ENCODE data around the gene GKN2.

GKN2 gene

DNA sequence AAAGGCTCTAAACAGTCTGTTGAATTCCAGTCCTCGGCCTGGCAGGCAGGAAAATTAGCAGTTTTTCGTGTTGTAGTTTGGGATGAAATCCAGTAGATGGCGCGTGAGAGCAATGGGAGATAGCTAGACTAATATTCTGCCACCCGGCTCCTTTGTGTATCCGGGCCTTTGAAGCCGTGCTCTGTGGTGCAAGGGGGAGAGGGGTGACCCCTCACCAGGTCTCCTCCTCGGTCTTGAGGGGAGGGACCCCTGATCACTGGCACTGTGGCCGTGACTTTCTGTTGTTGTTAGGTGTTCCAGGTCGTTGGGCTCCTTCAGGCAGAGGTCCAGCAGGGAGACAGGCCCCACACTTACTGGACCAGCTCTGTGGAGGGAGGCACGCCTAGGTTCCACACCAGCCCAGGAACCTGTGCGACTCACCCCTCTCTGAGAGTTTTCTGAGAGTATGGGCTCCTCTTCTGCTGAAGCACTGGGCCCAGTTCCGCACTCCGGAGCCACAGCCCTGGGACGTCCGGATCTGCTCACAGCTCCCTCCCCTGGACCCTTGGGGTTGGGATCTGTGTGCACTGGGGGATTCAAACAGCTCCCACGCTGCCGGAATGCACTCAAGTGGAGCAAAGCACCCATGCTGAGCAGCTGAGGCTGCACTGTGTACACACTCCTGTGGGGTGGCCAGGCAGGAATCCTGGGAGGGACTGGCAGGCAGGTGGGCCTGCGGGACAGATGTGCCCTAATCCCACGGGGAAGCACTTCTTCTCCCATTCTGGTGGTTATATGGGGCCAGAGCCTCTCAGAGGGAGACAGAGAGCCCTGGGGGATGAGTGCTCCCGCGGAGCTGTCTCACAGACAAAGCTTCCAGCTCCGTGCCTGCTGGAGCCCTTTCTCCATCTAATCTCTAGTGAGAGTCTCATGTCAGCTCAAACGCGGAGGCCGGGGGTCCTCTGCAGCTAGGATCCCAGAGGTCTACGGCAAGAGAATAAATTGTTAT, 8.8 kb downstream of the GKN2 start:
- peaks cover 26% of the 10 kb centered on the region for H3K27me3 Mint-ChIP-seq
- no peak overlapping the region for H3K4me3 Mint-ChIP-seq
- DNase-seq (ENCODE audit: low spot score in 2 of 2) (peak; percentile 64 to 65), ATAC-seq (ENCODE audit: low read depth) (peak; percentile 57)
- peaks cover 4% of the 10 kb centered on the region for H3K4me1 Mint-ChIP-seq
- H3K27ac Mint-ChIP-seq: no peak overlapping the region
- H3K36me3 Mint-ChIP-seq: no peaks in the 10 kb centered on the region
- peaks cover 8% of the 10 kb centered on the region for H3K9me3 Mint-ChIP-seq

- no peak for ATAC-seq (ENCODE audit: low read depth)
Measured at GRCh38 chr2:68942827-68943226, 9.9 kb downstream of the GKN2 start.

GRCh38 chr2:68940369-68940768, 12.3 kb downstream of the GKN2 start:
- Mint-ChIP-seq H3K9me3 (peaks cover 9% of the 10 kb centered on the region), H3K4me3 (no peak overlapping the region), H3K27ac (no peak overlapping the region), H3K4me1 (peaks cover 4% of the 10 kb centered on the region), H3K36me3 (no peaks in the 10 kb centered on the region), H3K27me3 (peaks cover 19% of the 10 kb centered on the region)
- DNase-seq (ENCODE audit: low spot score in 2 of 2): no peak
- ATAC-seq (ENCODE audit: low read depth): no peak

More at GRCh38 chr2:68942827-68943226, 9.9 kb downstream of the GKN2 start:
- Mint-ChIP-seq H3K4me3 (no peak overlapping the region), H3K36me3 (no peaks in the 10 kb centered on the region), H3K4me1 (peaks cover 4% of the 10 kb centered on the region), H3K27me3 (peaks cover 26% of the 10 kb centered on the region), H3K27ac (no peak overlapping the region), H3K9me3 (peaks cover 9% of the 10 kb centered on the region)
- DNase-seq (ENCODE audit: low spot score in 2 of 2): no peak

GRCh38 chr2:68939962-68940361, 12.7 kb downstream of the GKN2 start:
- DNase-seq (ENCODE audit: low spot score in 2 of 2): no peak
- no peak for ATAC-seq (ENCODE audit: low read depth)
- H3K4me1 Mint-ChIP-seq: peaks cover 4% of the 10 kb centered on the region
- no peak overlapping the region for H3K4me3 Mint-ChIP-seq
- H3K36me3 Mint-ChIP-seq: no peaks in the 10 kb centered on the region
- peaks cover 9% of the 10 kb centered on the region for H3K9me3 Mint-ChIP-seq
- H3K27ac Mint-ChIP-seq: no peak overlapping the region
- H3K27me3 Mint-ChIP-seq: peaks cover 19% of the 10 kb centered on the region

GRCh38 chr2:68938938-68939337, 13.8 kb downstream of the GKN2 start:
- H3K9me3 Mint-ChIP-seq: peaks cover 9% of the 10 kb centered on the region
- no peak for ATAC-seq (ENCODE audit: low read depth)
- peaks cover 4% of the 10 kb centered on the region for H3K4me1 Mint-ChIP-seq
- H3K4me3 Mint-ChIP-seq: no peak overlapping the region
- H3K36me3 Mint-ChIP-seq: no peaks in the 10 kb centered on the region
- H3K27ac Mint-ChIP-seq: no peak overlapping the region
- peaks cover 17% of the 10 kb centered on the region for H3K27me3 Mint-ChIP-seq
- no peak for DNase-seq (ENCODE audit: low spot score in 2 of 2)

GRCh38 chr2:68937346-68938055, 15.2 kb downstream of the GKN2 start:
- no peaks in the 10 kb centered on the region for H3K4me1 Mint-ChIP-seq
- no peak overlapping the region for H3K4me3 Mint-ChIP-seq
- no peaks in the 10 kb centered on the region for H3K36me3 Mint-ChIP-seq
- no peak for DNase-seq (ENCODE audit: low spot score in 2 of 2)
- no peak overlapping the region for H3K27ac Mint-ChIP-seq
- peaks cover 9% of the 10 kb centered on the region for H3K9me3 Mint-ChIP-seq
- ATAC-seq (ENCODE audit: low read depth): no peak
- peaks cover 13% of the 10 kb centered on the region for H3K27me3 Mint-ChIP-seq

GRCh38 chr2:68936889-68937288, 15.8 kb downstream of the GKN2 start:
- H3K4me3 Mint-ChIP-seq: no peak overlapping the region
- no peaks in the 10 kb centered on the region for H3K4me1 Mint-ChIP-seq
- H3K9me3 Mint-ChIP-seq: peaks cover 9% of the 10 kb centered on the region
- H3K27me3 Mint-ChIP-seq: peaks cover 10% of the 10 kb centered on the region
- H3K27ac Mint-ChIP-seq: no peak overlapping the region
- DNase-seq (ENCODE audit: low spot score in 2 of 2): no peak
- H3K36me3 Mint-ChIP-seq: no peaks in the 10 kb centered on the region
- ATAC-seq (ENCODE audit: low read depth): no peak

- H3K27me3 Mint-ChIP-seq: peaks cover 10% of the 10 kb centered on the region
- ATAC-seq (ENCODE audit: low read depth) (no peak), DNase-seq (ENCODE audit: low spot score in 2 of 2) (no peak)
- no peak overlapping the region for H3K4me3 Mint-ChIP-seq
- H3K36me3 Mint-ChIP-seq: no peaks in the 10 kb centered on the region
- H3K9me3 Mint-ChIP-seq: peaks cover 9% of the 10 kb centered on the region
- H3K27ac Mint-ChIP-seq: no peak overlapping the region
- no peaks in the 10 kb centered on the region for H3K4me1 Mint-ChIP-seq
Measured at GRCh38 chr2:68936427-68936826, 16.3 kb downstream of the GKN2 start.

DNA sequence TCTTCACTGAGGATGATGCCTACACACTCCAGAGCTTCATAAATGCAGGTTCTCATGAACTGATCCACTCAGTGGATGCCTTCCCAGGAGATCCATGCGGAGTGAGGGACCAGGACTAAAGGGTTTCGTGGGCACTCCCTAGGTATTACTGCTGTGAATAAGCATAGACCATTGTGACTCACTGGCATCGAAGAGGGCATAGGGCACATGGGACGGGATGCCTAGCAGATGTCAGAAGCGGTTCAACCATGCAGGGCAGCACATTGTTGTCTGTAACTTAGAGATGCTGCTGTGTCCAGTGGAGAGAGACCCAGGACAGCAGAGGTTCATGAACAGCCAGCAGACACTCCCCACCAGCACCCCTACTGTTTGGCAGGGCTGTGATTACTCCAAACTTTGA, 17.2 kb downstream of the GKN2 start:
- DNase-seq (ENCODE audit: low spot score in 2 of 2): no peak
- Mint-ChIP-seq H3K27ac (no peak overlapping the region), H3K9me3 (peaks cover 10% of the 10 kb centered on the region), H3K4me3 (no peak overlapping the region), H3K4me1 (no peaks in the 10 kb centered on the region), H3K27me3 (peaks cover 8% of the 10 kb centered on the region), H3K36me3 (no peaks in the 10 kb centered on the region)
- no peak for ATAC-seq (ENCODE audit: low read depth)

DNA sequence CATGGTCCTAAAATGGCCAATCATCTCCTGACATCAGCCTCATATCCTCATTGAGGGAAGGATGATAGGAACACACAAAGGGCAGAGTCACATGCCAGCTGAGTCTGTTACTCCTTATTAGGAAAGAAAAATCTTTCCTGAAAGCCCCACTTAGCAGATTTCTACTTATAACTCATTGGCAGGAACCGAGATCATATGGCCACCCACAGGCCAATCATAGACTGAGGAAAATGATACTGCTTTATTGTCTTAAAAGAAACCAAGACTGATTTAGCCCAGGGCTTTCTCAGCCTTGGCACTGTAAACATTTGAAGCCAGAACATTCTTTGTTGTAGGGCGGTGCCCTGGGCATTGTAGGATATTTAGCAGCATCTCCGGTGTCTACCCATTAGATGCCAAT, 18.7 kb downstream of the GKN2 start:
- H3K9me3 Mint-ChIP-seq: peaks cover 4% of the 10 kb centered on the region
- ATAC-seq (ENCODE audit: low read depth) (no peak), DNase-seq (ENCODE audit: low spot score in 2 of 2) (no peak)
- peaks cover 6% of the 10 kb centered on the region for H3K27me3 Mint-ChIP-seq
- no peaks in the 10 kb centered on the region for H3K4me1 Mint-ChIP-seq
- H3K27ac Mint-ChIP-seq: no peak overlapping the region
- no peak overlapping the region for H3K4me3 Mint-ChIP-seq
- H3K36me3 Mint-ChIP-seq: no peaks in the 10 kb centered on the region

GRCh38 chr2:68932402-68932801, 20.3 kb downstream of the GKN2 start:
- Mint-ChIP-seq H3K27me3 (peaks cover 6% of the 10 kb centered on the region), H3K4me1 (no peaks in the 10 kb centered on the region), H3K4me3 (no peak overlapping the region), H3K9me3 (peaks cover 1% of the 10 kb centered on the region), H3K36me3 (no peaks in the 10 kb centered on the region), H3K27ac (no peak overlapping the region)
- DNase-seq (ENCODE audit: low spot score in 2 of 2) (no peak), ATAC-seq (ENCODE audit: low read depth) (no peak)

- Mint-ChIP-seq H3K27ac (no peak overlapping the region), H3K4me3 (no peak overlapping the region), H3K4me1 (no peaks in the 10 kb centered on the region), H3K9me3 (peaks cover 1% of the 10 kb centered on the region), H3K36me3 (no peaks in the 10 kb centered on the region), H3K27me3 (peaks cover 6% of the 10 kb centered on the region)
- DNase-seq (ENCODE audit: low spot score in 2 of 2) (no peak), ATAC-seq (ENCODE audit: low read depth) (no peak)
Measured at GRCh38 chr2:68931799-68932198, 20.9 kb downstream of the GKN2 start.

GRCh38 chr2:68931149-68931711, 21.5 kb downstream of the GKN2 start:
- peak; percentile 55 for ATAC-seq (ENCODE audit: low read depth)

DNA sequence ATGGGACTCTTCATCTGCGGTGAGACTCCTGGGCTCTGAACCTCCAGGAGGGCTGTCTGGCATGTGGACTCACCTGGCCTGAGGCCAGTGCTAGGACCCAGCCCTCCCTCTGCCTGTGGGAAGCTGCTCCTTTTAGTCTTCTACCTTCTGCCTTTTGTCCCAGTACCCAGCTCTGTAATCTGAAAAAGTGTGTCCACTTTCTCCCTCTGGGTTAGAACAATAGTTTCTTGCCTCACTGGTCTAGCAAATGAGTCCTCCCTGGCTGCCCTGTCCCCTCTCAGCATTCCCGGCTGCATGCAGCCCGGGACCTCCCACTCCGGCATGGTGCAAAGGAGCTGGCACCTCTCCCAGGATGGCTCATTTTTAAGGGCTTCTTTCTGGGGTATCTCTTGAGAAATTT, 25.9 kb downstream of the GKN2 start:
- no peak overlapping the region for H3K4me3 Mint-ChIP-seq

More at GRCh38 chr2:68931149-68931711, 21.5 kb downstream of the GKN2 start:
- H3K27me3 Mint-ChIP-seq: peaks cover 6% of the 10 kb centered on the region
- no peaks in the 10 kb centered on the region for H3K36me3 Mint-ChIP-seq
- DNase-seq (ENCODE audit: low spot score in 2 of 2): no peak
- H3K4me1 Mint-ChIP-seq: no peaks in the 10 kb centered on the region
- no peak overlapping the region for H3K27ac Mint-ChIP-seq
- peaks cover 1% of the 10 kb centered on the region for H3K9me3 Mint-ChIP-seq
- H3K4me3 Mint-ChIP-seq: no peak overlapping the region

More for the DNA sequence above, 25.9 kb downstream of the GKN2 start:
- Mint-ChIP-seq H3K9me3 (peaks cover 1% of the 10 kb centered on the region), H3K36me3 (no peaks in the 10 kb centered on the region), H3K27me3 (no peaks in the 10 kb centered on the region), H3K27ac (no peak overlapping the region), H3K4me1 (no peaks in the 10 kb centered on the region)
- DNase-seq (ENCODE audit: low spot score in 2 of 2) (no peak), ATAC-seq (ENCODE audit: low read depth) (no peak)

All from memory B cell (primary cell).